ENCODE measurements around the gene NMT1. TPM values are rescaled to one million over a fixed set of nuclear protein-coding genes. Genes with fewer than 3 reads are reported as not detected.

NMT1 gene
- total and polyA plus RNA-seq, 2 of the 13 experiments (the other 11 are each of a cell fraction or from before 2014, with no cell fraction given): 75.7 to 142 TPM

GRCh38 chr17:45123930-45124796 lies 63.0 kb downstream of the NMT1 start (continued):
- peak; percentile 91 for TF ChIP-seq ZNF274 (CRISPR knock-in tag; IDR thresholded peaks at IDR 0.05)
- TF ChIP-seq ZBTB37 (CRISPR knock-in tag; IDR thresholded peaks at IDR 0.05): no peak
- TF ChIP-seq ZNF781 (CRISPR knock-in tag; IDR thresholded peaks at IDR 0.05; ENCODE audit: borderline replicate concordance, not compliant biosample characterization): no peak
- TF ChIP-seq IKZF4 (CRISPR knock-in tag; IDR thresholded peaks at IDR 0.05; ENCODE audit: borderline replicate concordance, low read depth, not compliant biosample characterization): peak; percentile 93
- TF ChIP-seq ZBTB20 (CRISPR knock-in tag; IDR thresholded peaks at IDR 0.05; ENCODE audit: borderline replicate concordance, low read depth): peak; percentile 66; the same call in 1 of the 2 replicates
- no peak for TF ChIP-seq REPIN1 (CRISPR knock-in tag; IDR thresholded peaks at IDR 0.05; ENCODE audit: borderline replicate concordance, low read depth)
- no peak for TF ChIP-seq ATAD3A (CRISPR knock-in tag; IDR thresholded peaks at IDR 0.05)
- no peak for TF ChIP-seq SRF (IDR thresholded peaks at IDR 0.05; ENCODE audit: low read depth, low read length)
- TF ChIP-seq CTCF (CRISPR knock-in tag; IDR thresholded peaks at IDR 0.05): 0 out of 2 replicates have a peak, but pooled peaks have one; percentile 5
- no peak for TF ChIP-seq MAF1 (CRISPR knock-in tag; IDR thresholded peaks at IDR 0.05; ENCODE audit: borderline replicate concordance)
- peak; percentile 96 for TF ChIP-seq PATZ1 (CRISPR knock-in tag; IDR thresholded peaks at IDR 0.05)
- TF ChIP-seq ZXDC (CRISPR knock-in tag; IDR thresholded peaks at IDR 0.05): no peak
- no peak for TF ChIP-seq TRIM24 (CRISPR knock-in tag; IDR thresholded peaks at IDR 0.05)
- TF ChIP-seq ZNF34 (CRISPR knock-in tag; IDR thresholded peaks at IDR 0.05; ENCODE audit: borderline replicate concordance): no peak; the same call in 1 of the 2 replicates
- TF ChIP-seq ZBTB42 (CRISPR knock-in tag; IDR thresholded peaks at IDR 0.05): 0 out of 2 replicates have a peak, but pooled peaks have one; percentile 33
- TF ChIP-seq PBX2 (CRISPR knock-in tag; IDR thresholded peaks at IDR 0.05): no peak
- peak; percentile 77 for TF ChIP-seq SAP130 (CRISPR knock-in tag; IDR thresholded peaks at IDR 0.05; ENCODE audit: low read depth)

Measured in HepG2 (cell line).